22Rv1 (cell line): ENCODE results near the gene FUNDC1.
"Not testable (repeated sequence)": the region's sequence is repeated elsewhere in the genome, so short reads cannot be mapped to it uniquely, and the experiment has no call there.

Source experiments
- H3K27ac ChIP-seq: fragments of 450-650 bp; 2 replicates; pipeline ENCODE4 v1.5.1; 2017
- CTCF ChIP-seq: fragments of 450-650 bp; IDR thresholded peaks from 2 replicates; pipeline ENCODE4 v1.5.1; 2017; ENCODE audit warnings: mild to moderate bottlenecking
- ZFX ChIP-seq: fragments of 450-650 bp; IDR thresholded peaks from 2 replicates; pipeline ENCODE4 v1.6.1; 2017; ENCODE audit warnings: antibody characterized with exemption, borderline replicate concordance

Gene FUNDC1

GRCh38 chrX:44542567-44543325 is at the start of gene FUNDC1:
TSS of gene FUNDC1 (minus strand) at chrX:44542859. CDS start at chrX:44542832, 27 bp downstream.
- TF ChIP-seq ZFX = no peak
- 0 out of 2 replicates have a peak, but pooled peaks have one; percentile 13 for TF ChIP-seq CTCF
- H3K27ac ChIP-seq = peak within 1 kb of the TSS; percentile 44

GRCh38 chrX:44585866-44586265 is 43.2 kb upstream of the FUNDC1 start:
- no peak overlapping the region for H3K27ac ChIP-seq
- TF ChIP-seq CTCF (no peak), ZFX (no peak)

GRCh38 chrX:44580466-44580865 is 37.8 kb upstream of the FUNDC1 start:
- TF ChIP-seq ZFX = no peak
- TF ChIP-seq CTCF = no peak
- H3K27ac ChIP-seq = no peak overlapping the region

- TF ChIP-seq ZFX (no peak), CTCF (no peak)
- no peak overlapping the region for H3K27ac ChIP-seq
These were observed 29.8 kb upstream of the FUNDC1 start for GRCh38 chrX:44572340-44572938.

GRCh38 chrX:44570522-44570921 is 27.9 kb upstream of the FUNDC1 start:
- TF ChIP-seq CTCF = no peak
- no peak for TF ChIP-seq ZFX
- H3K27ac ChIP-seq = no peak overlapping the region

- TF ChIP-seq CTCF (no peak), ZFX (no peak)
These were observed 26.5 kb upstream of the FUNDC1 start for GRCh38 chrX:44569122-44569521.

GRCh38 chrX:44568196-44568595 is 25.5 kb upstream of the FUNDC1 start:
- no peak overlapping the region for H3K27ac ChIP-seq
- TF ChIP-seq ZFX (no peak), CTCF (no peak)

More at GRCh38 chrX:44569122-44569521, 26.5 kb upstream of the FUNDC1 start:
- no peak overlapping the region for H3K27ac ChIP-seq

- H3K27ac ChIP-seq = not testable (repeated sequence)
These were observed 19.2 kb upstream of the FUNDC1 start for GRCh38 chrX:44561896-44562295.
